Stimulated activated CD8-positive, alpha-beta memory T cell treated with anti-CD3 and anti-CD28 coated beads, Interleukin-12 subunit alpha, Interleukin-12 subunit beta, amount 100 ng/mL, for 1 hour (primary cell): Measurements from ENCODE around the gene ATP2B1.

Experiments used
- DNase-seq: peaks from one replicate; pipeline ENCODE4 v3.0.0-alpha.2; 2020; ENCODE audit warnings: low read depth

The ATP2B1 gene

GRCh38 chr12:89657066-89657465 lies 51.6 kb downstream of the ATP2B1 start:
- DNase-seq, result no peak

GRCh38 chr12:89655841-89656240 lies 52.8 kb downstream of the ATP2B1 start:
- no peak for DNase-seq

GRCh38 chr12:89651192-89651591 lies 57.4 kb downstream of the ATP2B1 start:
- DNase-seq, result no peak

GRCh38 chr12:89650239-89650638 lies 58.4 kb downstream of the ATP2B1 start:
- no peak for DNase-seq

- no peak for DNase-seq
Measured at GRCh38 chr12:89649820-89650219, 58.8 kb downstream of the ATP2B1 start.

- DNase-seq, result no peak
Measured at GRCh38 chr12:89649139-89649538, 59.5 kb downstream of the ATP2B1 start.

- no peak for DNase-seq
Measured at GRCh38 chr12:89648211-89648930, 60.3 kb downstream of the ATP2B1 start.

GRCh38 chr12:89645434-89645833 lies 63.2 kb downstream of the ATP2B1 start:
- no peak for DNase-seq

GRCh38 chr12:89642959-89643358 lies 65.7 kb downstream of the ATP2B1 start:
- DNase-seq, result no peak

- no peak for DNase-seq
Measured at GRCh38 chr12:89636776-89637160, 71.9 kb downstream of the ATP2B1 start.

- no peak for DNase-seq
Measured at GRCh38 chr12:89636052-89636775, 72.4 kb downstream of the ATP2B1 start.

GRCh38 chr12:89634508-89634907 lies 74.1 kb downstream of the ATP2B1 start:
- DNase-seq, result no peak

GRCh38 chr12:89632778-89633177 lies 75.9 kb downstream of the ATP2B1 start:
- no peak for DNase-seq

GRCh38 chr12:89622115-89622514 lies 86.5 kb downstream of the ATP2B1 start:
- no peak for DNase-seq

GRCh38 chr12:89621521-89621920 lies 87.1 kb downstream of the ATP2B1 start:
- no peak for DNase-seq

GRCh38 chr12:89619764-89620163 lies 88.9 kb downstream of the ATP2B1 start:
- no peak for DNase-seq

- no peak for DNase-seq
Measured at GRCh38 chr12:89618113-89618862, 90.3 kb downstream of the ATP2B1 start.

GRCh38 chr12:89610366-89610765 lies 98.3 kb downstream of the ATP2B1 start:
- no peak for DNase-seq

GRCh38 chr12:89603678-89604077 lies 105.0 kb downstream of the ATP2B1 start:
- DNase-seq, result no peak

- no peak for DNase-seq
Measured at GRCh38 chr12:89597770-89598169, 110.9 kb downstream of the ATP2B1 start.

- no peak for DNase-seq
Measured at GRCh38 chr12:89597210-89597609, 111.4 kb downstream of the ATP2B1 start.

- no peak for DNase-seq
Measured at GRCh38 chr12:89593873-89594272, 114.8 kb downstream of the ATP2B1 start.

- DNase-seq, result no peak
Measured at GRCh38 chr12:89593233-89593632, 115.4 kb downstream of the ATP2B1 start.
